DOHH2 (cell line): Measurements from ENCODE around the gene FAM83C.

Experiments used
- H3F3A ChIP-seq: fragments of 200-600 bp; sonication (generic), shearing (Covaris generic); 2 replicates; pipeline ENCODE4 v1.6.0; 2016; ENCODE audit warnings: antibody characterized with exemption, mild to moderate bottlenecking; ENCODE audit not compliant: control insufficient read depth, insufficient read depth
- H3K27ac ChIP-seq: fragments of 200-600 bp; sonication (generic); 2 replicates; pipeline ENCODE4 v1.5.1; 2014; ENCODE audit warnings: low read depth, mild to moderate bottlenecking, low read length, moderate library complexity
- H3K27me3 ChIP-seq: fragments of 200-600 bp; sonication (generic); 2 replicates; pipeline ENCODE4 v1.6.1; 2014; ENCODE audit warnings: mild to moderate bottlenecking, low read length, mixed read lengths; ENCODE audit not compliant: control insufficient read depth
- H3K36me3 ChIP-seq: fragments of 200-600 bp; sonication (generic); 2 replicates; pipeline ENCODE4 v1.6.1; 2014; ENCODE audit warnings: mild to moderate bottlenecking, low read length, moderate library complexity, mixed read lengths; ENCODE audit not compliant: control insufficient read depth
- H3K4me1 ChIP-seq: fragments of 200-600 bp; sonication (generic); 2 replicates; pipeline ENCODE4 v1.6.1; 2014; ENCODE audit warnings: mild to moderate bottlenecking, low read length, mixed read lengths; ENCODE audit not compliant: control insufficient read depth
- H3K4me2 ChIP-seq: fragments of 200-600 bp; sonication (generic); 2 replicates; pipeline ENCODE4 v1.6.0; 2014; ENCODE audit warnings: mild to moderate bottlenecking, low read length, moderate library complexity
- H3K4me3 ChIP-seq: fragments of 200-600 bp; sonication (generic); 2 replicates; pipeline ENCODE4 v1.5.1; 2014; ENCODE audit warnings: mild to moderate bottlenecking, low read length, mixed read lengths
- H3K79me2 ChIP-seq: fragments of 200-600 bp; sonication (generic); 2 replicates; pipeline ENCODE4 v1.6.1; 2014; ENCODE audit warnings: mild to moderate bottlenecking, low read length, mixed read lengths; ENCODE audit not compliant: control insufficient read depth
- H3K9me2 ChIP-seq: fragments of 200-600 bp; sonication (generic); replicated peaks from 2 replicates; pipeline ENCODE4 v1.6.1; 2014; ENCODE audit warnings: mild to moderate bottlenecking, low read length, mixed read lengths; ENCODE audit not compliant: control insufficient read depth
- H3K9me3 ChIP-seq: fragments of 200-600 bp; sonication (generic); 2 replicates; pipeline ENCODE4 v1.6.1; 2014; ENCODE audit warnings: antibody characterized with exemption, low read length, mixed read lengths; ENCODE audit not compliant: control insufficient read depth, insufficient read depth
- H4K20me1 ChIP-seq: fragments of 200-600 bp; sonication (generic); 2 replicates; pipeline ENCODE4 v1.6.0; 2014; ENCODE audit warnings: low read depth, mild to moderate bottlenecking, antibody characterized with exemption, low read length, moderate library complexity; ENCODE audit not compliant: control insufficient read depth, insufficient read depth
- EZH2phosphoT487 ChIP-seq: fragments of 200-600 bp; sonication (generic); IDR thresholded peaks from 2 replicates; pipeline ENCODE4 v1.6.1; 2017; ENCODE audit warnings: borderline replicate concordance, mild to moderate bottlenecking, antibody characterized with exemption, low read length, moderate library complexity, mixed read lengths
- TF ChIP-seq, protein P1 (sequence below): fragments of 200-600 bp; sonication (generic); IDR thresholded peaks from one replicate; pipeline ENCODE4 v1.5.1; 2014; ENCODE audit warnings: antibody characterized with exemption, mild to moderate bottlenecking, low read depth, low read length; ENCODE audit not compliant: poor library complexity, severe bottlenecking

The FAM83C gene

DNA sequence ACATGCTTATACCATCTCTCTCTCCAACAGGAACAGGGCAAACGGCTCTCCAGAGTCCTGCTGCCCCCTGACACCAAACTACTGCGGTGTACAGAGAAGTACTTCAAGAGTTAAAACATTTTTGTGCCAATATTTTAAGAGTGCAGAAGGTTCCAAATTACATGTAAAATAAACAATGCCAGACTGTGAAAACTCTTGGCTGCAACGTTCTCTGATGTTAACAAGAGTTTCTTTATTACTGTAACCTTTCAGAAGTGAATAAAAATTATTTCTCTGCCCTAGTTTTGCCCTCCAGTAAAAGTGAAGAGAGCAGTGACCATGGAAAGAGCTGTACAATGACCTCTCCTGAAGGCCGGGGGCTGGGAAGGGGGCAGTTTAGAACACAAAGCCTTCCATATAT is 41.4 kb upstream of the FAM83C start:
- H3K9me2 ChIP-seq: no peaks in the 10 kb centered on the region
- no peaks in the 10 kb centered on the region for H4K20me1 ChIP-seq
- H3K36me3 ChIP-seq: no peaks in the 10 kb centered on the region
- H3K4me3 ChIP-seq: no peak overlapping the region
- no peaks in the 10 kb centered on the region for H3K9me3 ChIP-seq
- no peaks in the 10 kb centered on the region for H3K79me2 ChIP-seq
- H3K27ac ChIP-seq: no peak overlapping the region
- H3F3A ChIP-seq: no peaks in the 10 kb centered on the region
- no peaks in the 10 kb centered on the region for H3K27me3 ChIP-seq
- no peak for TF ChIP-seq EZH2phosphoT487
- TF ChIP-seq, protein P1, sequence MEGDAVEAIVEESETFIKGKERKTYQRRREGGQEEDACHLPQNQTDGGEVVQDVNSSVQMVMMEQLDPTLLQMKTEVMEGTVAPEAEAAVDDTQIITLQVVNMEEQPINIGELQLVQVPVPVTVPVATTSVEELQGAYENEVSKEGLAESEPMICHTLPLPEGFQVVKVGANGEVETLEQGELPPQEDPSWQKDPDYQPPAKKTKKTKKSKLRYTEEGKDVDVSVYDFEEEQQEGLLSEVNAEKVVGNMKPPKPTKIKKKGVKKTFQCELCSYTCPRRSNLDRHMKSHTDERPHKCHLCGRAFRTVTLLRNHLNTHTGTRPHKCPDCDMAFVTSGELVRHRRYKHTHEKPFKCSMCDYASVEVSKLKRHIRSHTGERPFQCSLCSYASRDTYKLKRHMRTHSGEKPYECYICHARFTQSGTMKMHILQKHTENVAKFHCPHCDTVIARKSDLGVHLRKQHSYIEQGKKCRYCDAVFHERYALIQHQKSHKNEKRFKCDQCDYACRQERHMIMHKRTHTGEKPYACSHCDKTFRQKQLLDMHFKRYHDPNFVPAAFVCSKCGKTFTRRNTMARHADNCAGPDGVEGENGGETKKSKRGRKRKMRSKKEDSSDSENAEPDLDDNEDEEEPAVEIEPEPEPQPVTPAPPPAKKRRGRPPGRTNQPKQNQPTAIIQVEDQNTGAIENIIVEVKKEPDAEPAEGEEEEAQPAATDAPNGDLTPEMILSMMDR: no peak
- no peaks in the 10 kb centered on the region for H3K4me1 ChIP-seq
- H3K4me2 ChIP-seq: no peak overlapping the region

DNA sequence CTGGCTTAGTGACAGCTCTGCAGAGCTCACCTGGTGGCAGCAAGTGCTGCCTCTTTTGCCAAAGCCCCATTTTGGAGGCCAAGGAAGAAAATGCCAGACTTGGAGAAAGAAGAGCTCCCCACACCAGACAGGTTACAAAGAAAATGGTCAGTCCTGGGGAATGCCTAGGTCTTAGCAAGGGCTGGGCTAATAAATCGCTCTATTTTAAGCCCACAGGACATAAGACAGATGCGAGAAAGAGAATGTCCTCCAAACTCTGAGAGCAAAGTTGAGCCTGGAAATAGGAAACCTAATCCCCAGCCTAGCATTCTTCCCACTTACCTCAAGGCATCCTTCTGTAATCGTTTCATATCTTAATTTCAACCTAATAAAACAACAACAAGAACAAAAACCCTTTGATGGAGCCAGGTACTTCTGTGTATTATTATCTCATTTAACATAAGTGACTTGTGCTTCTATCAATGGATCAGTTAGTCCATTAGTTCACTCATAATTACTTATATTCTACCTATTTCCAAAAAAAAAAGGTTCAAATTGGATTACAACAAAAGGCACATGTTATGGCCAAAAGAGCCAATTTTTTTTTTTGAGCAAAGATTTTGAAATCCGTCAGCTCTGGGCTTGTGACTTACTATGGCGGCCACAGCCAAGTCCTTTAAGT is 40.4 kb upstream of the FAM83C start:
- no peaks in the 10 kb centered on the region for H3K27me3 ChIP-seq
- TF ChIP-seq EZH2phosphoT487: no peak
- TF ChIP-seq, protein P1: no peak
- no peaks in the 10 kb centered on the region for H3K4me1 ChIP-seq
- no peaks in the 10 kb centered on the region for H3F3A ChIP-seq
- H4K20me1 ChIP-seq: no peaks in the 10 kb centered on the region
- H3K36me3 ChIP-seq: no peaks in the 10 kb centered on the region
- no peaks in the 10 kb centered on the region for H3K79me2 ChIP-seq
- no peaks in the 10 kb centered on the region for H3K9me2 ChIP-seq
- H3K27ac ChIP-seq: no peak overlapping the region
- H3K4me2 ChIP-seq: no peak overlapping the region
- H3K9me3 ChIP-seq: no peaks in the 10 kb centered on the region
- no peak overlapping the region for H3K4me3 ChIP-seq

DNA sequence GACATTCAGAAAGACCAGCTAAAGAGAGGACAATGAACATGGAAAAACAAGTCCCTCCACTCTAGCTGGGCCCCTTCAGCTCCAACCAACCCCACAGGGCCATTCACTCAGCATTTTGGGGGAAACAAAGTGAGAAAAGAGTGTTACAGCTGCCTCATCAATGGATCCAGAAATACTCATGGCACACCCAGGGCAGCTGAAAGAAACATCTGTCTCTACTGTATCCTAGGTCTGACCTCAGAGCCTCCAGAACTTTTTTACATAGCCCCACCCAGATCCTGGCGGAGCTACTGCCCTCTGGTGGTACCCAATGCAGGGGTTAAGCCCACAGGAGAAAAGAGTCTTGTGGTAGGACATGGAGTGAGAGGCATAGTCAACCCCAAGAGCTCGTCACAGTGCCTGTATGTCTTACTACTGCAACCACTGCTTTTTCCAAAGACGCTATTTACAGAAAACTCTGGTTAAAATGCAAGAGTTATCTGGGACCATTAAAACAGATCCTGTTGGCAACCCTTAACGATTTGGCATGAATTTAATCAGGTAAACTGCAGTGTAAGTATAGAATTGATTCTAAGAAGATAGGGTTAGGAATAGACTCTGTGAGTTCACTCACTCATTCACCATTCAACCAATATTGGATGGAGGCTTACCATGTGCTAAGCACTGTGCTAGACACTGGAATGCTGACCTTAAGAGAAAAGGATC is 37.4 kb upstream of the FAM83C start:
- TF ChIP-seq, protein P1: peak; percentile 82
- no peak for TF ChIP-seq EZH2phosphoT487
- Histone ChIP-seq H3K79me2 (no peaks in the 10 kb centered on the region), H3K9me2 (no peaks in the 10 kb centered on the region), H3K4me3 (no peak overlapping the region), H3F3A (no peaks in the 10 kb centered on the region), H3K9me3 (no peaks in the 10 kb centered on the region), H4K20me1 (no peaks in the 10 kb centered on the region), H3K4me2 (no peak overlapping the region), H3K36me3 (no peaks in the 10 kb centered on the region; the same call in 1 of the 2 replicates), H3K4me1 (no peaks in the 10 kb centered on the region), H3K27me3 (no peaks in the 10 kb centered on the region), H3K27ac (no peak overlapping the region)
